GM19238 (cell line): ENCODE results near the gene TRIM69.
A peak's percentile ranks its signal among the peaks of the same experiment; 100 is the strongest.
"Not testable (repeated sequence)": the region's sequence is repeated elsewhere in the genome, so short reads cannot be mapped to it uniquely, and the experiment has no call there.

Experiments used
- DNase-seq: peaks from one replicate; pipeline ENCODE4 v3.0.0; 2011; ENCODE audit warnings: low spot score; ENCODE audit not compliant: insufficient read length

TRIM69 gene

DNA sequence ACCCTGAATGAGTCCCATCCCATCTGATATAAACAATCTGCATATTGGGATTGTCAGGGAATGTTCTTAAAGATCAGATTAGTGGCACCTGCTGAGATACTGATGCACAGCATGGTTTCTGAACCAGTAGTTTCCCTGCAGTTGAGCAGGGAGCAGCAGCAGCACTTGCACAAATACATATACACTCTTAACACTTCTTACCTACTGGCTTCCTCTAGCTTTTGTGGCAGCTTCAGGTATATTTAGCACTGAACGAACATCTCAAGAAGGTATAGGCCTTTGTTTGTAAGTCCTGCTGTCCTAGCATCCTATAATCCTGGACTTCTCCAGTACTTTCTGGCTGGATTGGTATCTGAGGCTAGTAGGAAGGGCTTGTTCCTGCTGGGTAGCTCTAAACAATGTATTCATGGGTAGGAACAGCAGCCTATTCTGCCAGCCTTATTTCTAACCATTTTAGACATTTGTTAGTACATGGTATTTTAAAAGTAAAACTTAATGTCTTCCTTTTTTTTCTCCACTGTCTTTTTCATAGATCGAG lies 20.5 kb upstream of the TRIM69 start:
- no peak for DNase-seq

- DNase-seq = no peak
These were observed 19.2 kb upstream of the TRIM69 start for GRCh38 chr15:44716983-44717602.

DNA sequence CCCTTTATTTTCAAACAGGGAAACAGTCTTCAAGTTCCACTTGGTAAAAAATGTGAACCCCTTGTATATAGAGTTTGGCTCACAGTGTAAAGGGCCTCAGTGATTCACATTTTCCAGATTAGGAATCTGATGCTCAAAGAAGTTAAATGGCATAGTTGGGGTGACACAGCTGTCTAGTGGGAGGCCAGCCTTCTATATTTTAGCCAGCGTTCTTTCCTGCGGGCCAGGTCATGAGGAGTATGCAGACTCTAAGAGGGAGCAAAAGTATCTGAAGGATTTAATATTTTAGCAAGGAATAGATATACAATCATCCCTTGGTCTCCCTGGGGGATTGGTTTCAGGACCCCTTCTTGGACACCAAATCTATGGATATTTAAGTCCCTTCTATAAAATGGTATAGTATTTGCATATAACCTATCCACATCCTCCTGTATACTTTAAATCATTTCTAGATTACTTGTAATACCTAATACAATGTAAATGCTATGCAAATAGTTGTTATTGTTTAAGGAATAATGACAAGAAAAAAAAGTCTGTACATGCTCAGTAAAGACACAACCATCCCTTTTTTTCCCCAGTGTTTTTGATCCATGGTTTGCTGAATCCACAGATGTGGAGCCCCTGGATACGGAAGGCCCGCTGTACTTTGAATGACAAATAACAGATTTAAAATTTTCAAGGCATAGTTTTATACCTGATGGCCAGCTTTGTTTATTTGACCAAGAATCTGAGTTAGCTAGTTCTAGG lies 18.0 kb upstream of the TRIM69 start:
- DNase-seq = no peak

DNA sequence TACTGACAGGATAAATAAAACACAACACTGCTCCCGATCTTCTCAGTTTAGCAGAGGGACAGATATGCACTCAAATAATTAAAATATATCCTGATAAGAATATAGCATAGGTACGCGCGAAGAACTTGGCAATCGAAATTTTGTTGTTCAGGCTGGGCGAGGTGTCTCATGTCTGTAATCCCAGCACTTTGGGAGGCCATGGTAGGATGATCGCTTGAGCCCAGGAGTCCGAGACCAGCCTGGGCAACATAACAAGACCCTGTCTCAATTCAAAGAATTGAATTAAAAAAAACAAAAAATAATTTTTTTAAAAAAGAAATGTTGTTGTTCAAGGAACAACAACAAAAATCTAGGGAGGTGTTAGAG lies 17.4 kb upstream of the TRIM69 start:
- DNase-seq = no peak

DNA sequence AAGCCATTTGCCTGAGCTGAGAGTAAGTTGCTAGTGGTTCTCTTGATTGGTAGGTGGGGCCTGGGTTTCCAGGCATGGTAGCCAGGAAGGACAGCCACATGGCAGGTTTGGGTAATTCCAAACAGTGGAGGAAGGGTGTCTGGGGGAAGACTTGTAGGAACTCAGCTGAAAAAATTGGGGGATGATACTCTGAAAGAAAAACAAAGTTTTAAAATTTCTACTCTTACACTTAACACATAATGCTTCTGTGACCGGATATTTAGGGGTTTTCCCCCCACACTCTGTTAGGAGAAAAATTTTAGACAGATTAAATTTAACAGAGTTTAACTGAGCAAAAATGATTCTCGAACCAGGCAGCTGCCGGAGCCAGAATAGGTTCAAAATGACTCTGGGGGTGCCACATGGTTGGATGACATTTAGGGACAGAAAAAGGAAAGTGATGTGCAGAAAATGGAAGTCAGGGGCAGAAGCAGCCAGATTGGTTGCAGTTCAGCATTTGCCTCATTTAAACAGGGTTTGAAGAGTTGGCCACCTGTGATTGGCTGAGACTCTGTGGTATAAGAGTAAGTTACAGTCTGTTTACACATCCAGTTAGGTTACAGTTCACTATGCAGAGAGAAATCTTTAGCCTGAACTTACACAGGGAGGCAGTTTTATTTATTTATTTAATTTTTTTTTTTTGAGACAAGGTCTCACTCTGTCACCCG lies 16.9 kb upstream of the TRIM69 start:
- no peak for DNase-seq

DNA sequence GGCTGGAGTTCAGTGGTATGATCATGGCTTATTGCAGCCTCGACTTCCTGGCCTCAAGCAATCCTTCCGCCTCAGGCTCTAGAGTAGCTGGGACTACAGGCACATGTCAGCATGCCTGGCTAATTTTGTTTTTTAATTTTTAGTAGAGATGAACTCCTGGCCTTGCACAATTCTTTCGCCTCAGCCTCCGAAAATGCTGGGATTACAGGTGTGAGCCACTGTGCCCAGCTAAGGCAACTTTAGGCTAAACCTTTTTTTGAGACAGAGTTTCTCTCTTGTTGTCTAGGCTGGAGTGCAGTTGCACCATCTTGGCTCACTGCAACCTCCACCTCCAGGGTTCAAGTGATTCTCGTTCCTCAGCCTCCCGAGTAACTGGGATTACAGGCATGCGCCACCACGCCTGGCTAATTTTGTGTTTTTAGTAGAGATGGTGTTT lies 16.3 kb upstream of the TRIM69 start:
- DNase-seq = not testable (repeated sequence)

GRCh38 chr15:44720460-44721176 lies 15.7 kb upstream of the TRIM69 start:
- no peak for DNase-seq

DNA sequence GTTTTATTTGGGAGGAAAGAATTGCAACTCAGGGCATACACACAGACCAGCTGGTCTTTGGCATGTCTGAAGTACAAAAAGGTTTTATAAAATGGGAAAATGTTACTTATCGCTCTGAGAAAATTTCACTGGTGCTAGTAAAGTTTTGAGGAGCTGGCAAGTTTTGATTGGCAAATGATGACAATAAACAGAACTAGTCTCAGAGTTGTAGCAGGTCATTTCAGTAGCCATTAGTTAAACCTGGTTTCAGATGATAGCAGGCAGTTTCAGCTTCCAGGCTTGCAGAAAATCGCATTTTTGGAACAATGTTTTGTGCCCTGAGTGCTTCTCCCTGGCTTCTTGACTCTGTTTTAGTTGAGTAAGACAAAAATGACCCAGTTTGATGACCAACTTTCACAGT lies 14.3 kb upstream of the TRIM69 start:
- DNase-seq = no peak

- no peak for DNase-seq
These were observed 10.2 kb upstream of the TRIM69 start for GRCh38 chr15:44726136-44726535.

DNA sequence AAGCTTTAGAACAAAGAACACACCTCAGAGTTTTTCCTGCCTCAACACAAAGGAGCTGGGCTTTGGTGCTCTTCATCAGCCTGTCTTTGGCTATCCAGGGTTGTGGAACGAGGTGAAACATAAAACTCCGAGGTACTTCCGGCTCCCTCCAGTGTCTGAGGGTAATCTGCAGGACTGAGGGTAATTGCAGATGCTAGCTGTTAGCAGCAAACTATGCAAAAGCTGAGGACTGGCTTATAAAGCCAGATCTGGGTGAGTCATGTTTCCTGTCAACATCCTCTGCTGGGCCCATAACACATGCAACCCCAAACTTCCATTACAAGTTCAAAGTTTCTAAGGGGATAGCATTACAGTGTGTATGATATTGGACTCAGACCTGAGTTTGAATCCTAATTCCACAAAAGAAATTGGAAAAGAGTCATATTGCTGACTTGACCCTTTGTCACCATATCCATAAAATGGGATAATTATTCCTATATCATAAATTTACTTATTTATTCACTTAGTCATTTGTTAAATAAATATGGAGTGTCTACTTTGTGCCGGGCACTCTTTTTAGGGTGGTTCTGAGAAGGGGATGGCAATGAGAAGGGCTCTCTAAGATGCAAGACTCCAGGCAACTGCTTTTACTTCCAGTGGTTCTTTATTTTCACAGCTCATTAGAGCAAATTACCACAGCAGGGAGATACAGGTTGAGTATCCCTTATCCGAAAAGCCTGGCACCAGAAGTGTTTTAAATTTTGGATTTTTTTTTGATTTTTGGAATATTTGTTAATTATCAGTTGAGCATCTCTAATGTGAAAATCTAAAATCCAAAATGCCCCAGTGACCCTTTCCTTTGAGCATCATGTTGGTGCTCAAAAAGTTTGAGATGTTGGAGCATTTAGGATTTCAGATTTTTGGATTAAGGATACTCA lies 9.5 kb upstream of the TRIM69 start:
- DNase-seq = no peak

DNA sequence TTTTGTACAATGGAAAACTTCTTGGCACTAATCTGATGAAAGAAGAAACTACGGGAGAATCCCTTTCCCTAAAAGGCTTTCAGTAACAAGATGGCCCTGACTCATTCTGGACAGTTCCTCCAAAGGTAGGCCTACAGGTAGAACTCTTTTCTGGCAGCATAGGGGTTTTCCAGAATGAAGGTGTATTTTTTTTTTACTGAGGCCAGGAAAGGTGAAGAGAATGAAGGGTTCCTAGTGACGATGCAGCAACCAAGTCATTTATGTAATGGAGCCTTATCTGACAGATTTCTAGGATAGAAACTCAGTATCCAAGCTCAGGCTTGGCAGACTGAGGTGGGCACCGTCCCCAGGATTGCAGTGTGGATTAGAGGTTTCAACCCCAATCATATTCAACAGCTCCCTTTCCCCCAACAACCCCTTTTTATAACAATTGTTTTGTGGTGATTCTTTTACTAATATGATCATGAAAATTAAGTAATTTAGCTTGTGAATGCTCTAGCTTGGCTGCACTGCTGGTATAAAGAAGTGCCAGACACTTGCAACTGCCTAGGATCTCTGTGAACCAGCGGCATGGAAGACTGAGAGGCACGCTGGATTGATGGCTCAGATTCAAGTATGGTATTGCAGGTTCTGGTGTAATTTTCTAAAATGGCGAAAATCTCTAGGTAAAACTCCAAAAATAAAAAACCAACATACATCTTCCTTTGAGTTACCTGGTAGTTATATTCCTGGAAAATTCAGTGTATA lies 8.7 kb upstream of the TRIM69 start:
- DNase-seq = no peak

- DNase-seq = not testable (repeated sequence)
These were observed 8.1 kb upstream of the TRIM69 start for GRCh38 chr15:44728232-44728575.

GRCh38 chr15:44728576-44729407 lies 7.5 kb upstream of the TRIM69 start:
- DNase-seq = peak; percentile 41

DNA sequence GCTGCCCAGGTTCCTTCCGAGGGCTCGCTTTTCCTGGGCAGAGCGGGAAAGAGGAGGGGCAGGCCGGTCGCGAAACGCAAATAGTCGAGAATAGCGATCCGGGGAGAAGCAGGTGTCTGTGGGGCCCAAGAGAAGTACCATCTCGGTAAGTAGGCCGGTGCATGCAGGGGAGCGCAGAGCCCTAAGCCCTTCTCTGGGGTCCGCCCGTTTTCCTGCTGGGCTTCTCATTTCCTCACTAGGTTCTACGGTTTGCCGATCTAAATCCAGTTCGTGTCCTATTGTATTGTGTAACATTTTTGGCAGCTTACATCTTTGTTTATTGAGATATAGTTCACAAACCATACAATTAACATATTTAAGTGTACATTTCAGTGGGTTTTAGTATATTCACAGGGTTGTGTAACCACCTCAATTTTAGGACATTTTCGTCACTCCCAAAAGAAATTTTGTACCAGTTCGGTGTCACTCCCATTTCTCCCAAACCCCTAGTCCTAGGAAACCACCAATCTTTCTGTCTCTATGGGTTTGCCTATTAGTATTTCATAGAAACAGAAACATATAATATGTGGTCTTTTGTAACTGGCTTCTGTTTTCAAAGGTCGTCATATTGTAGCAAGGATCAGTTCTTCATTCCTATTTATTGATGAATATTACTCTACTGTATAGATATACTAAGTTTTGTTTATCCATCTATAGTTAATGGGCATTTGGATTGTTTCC lies 6.8 kb upstream of the TRIM69 start:
- DNase-seq = no peak

DNA sequence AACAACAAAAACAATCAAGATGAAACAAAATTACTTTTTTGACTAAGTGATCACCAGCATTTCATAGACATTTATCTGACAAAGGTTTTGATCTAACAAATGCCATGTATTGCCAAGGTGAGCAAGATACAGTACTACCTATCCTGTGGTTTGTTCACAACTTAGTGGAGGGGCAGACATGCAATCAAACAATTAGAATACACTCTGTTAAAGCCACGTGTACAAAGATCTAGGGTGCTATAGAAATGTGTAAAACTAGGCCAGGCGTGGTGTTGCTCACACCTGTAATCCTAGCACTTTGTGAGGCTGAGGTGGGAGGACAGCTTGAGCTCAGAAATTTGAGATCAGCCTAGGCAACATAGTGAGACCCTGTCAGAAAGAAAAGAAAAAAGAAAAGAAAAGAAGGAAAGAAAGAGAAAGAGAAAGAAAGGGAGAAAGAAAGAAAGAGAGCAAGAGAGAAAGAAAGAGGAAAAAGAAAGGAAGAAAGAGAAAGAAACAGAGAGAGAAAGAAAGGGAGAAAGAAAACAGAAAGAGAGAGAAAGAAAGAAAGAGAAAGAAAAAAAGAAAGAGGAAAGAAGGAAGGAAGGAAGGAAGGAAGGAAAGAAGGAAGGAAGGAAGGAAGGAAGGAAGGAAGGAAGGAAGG lies 1.4 kb upstream of the TRIM69 start:
- DNase-seq = no peak

DNA sequence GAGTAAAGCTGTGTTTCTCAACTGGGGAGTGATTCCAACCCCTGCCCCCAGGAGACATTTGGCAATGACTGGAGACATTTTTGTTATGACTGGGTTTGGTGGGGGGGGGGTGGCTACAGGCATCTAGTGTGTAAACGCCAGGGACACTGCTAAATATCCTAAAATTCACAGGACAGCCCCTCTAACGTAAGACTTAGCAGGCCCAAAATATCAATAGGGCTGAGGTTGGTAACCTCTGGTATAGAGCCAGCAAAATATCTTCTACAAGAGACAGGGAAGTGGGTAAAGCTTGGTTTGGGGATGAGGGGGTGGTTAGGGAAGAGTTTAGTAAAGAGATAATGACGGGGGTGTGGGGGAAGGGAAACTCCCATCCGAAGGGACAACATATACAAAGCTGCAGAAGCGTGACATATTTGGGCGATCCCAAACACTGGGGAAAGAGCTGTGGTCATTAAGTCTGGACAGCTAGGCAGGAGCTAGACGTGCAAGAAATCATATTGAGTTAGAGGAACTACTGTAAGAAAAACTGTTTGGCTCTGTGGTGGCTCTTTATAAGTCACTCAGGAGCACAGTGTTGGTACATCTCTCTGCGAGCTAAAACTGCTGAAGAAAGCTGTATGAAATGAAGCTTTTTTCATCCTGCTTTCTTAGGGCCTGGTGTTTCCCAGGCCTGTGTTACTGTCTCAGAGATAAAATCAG lies 697 bp upstream of the TRIM69 start:
- DNase-seq = no peak

- no peak for DNase-seq
These were observed 2.1 kb downstream of the TRIM69 start for GRCh38 chr15:44738340-44738984.
